ENCODE results near the gene FLOT2.

FLOT2 gene

DNA sequence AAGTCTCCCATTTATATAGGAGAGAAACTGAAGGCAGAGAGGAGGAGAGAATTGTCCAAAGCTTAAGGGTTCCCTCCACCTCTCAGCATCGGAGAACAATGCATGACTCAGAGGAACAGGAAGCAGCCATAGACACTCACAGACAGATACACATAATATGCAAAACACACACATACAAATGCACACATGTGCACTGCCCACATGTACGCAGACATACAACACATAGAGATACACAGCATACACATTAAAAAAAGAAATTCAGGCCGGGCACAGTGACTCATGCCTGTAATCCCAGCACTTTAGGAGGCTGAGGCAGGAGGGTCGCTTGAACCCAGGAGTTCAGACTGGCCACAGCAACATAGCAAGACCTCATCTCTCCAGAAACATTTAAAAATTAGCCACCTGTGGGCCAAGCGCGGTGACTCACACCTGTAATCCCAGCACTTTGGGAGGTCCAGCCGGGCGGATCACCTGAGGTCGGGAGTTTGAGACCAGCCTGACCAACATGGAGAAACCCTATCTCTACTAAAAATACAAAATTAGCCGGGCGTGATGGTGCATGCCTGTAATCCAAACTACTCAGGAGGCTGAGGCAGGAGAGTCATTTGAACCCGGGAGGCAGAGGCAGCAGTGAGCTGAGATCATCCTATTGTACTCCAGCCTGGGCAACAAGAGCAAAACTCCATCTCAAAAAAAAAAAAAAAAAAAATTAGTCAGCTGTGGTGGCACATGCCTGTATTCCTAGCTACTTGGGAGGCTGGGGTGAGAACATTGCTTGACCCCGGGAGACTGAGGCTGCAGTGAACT lies 31.4 kb downstream of the FLOT2 start:
- DNase-seq = no peak
- TF ChIP-seq, protein P1, sequence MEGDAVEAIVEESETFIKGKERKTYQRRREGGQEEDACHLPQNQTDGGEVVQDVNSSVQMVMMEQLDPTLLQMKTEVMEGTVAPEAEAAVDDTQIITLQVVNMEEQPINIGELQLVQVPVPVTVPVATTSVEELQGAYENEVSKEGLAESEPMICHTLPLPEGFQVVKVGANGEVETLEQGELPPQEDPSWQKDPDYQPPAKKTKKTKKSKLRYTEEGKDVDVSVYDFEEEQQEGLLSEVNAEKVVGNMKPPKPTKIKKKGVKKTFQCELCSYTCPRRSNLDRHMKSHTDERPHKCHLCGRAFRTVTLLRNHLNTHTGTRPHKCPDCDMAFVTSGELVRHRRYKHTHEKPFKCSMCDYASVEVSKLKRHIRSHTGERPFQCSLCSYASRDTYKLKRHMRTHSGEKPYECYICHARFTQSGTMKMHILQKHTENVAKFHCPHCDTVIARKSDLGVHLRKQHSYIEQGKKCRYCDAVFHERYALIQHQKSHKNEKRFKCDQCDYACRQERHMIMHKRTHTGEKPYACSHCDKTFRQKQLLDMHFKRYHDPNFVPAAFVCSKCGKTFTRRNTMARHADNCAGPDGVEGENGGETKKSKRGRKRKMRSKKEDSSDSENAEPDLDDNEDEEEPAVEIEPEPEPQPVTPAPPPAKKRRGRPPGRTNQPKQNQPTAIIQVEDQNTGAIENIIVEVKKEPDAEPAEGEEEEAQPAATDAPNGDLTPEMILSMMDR (IDR thresholded peaks at IDR 0.05) = no peak
- no peaks in the 10 kb centered on the region for H3K4me1 ChIP-seq
- H3K27me3 ChIP-seq = no peaks in the 10 kb centered on the region
- no peak overlapping the region for H3K4me3 ChIP-seq
- intact Hi-C loops (cut with DNase I; ENCODE audit: low total_unique reads) = no loop called here
- peaks cover 0 to 18% (median 5%) of the 10 kb centered on the region in 3 donors for H3K36me3 ChIP-seq
- no peaks in the 10 kb centered on the region for H3K9me3 ChIP-seq
- H3K27ac ChIP-seq = no peak overlapping the region

DNA sequence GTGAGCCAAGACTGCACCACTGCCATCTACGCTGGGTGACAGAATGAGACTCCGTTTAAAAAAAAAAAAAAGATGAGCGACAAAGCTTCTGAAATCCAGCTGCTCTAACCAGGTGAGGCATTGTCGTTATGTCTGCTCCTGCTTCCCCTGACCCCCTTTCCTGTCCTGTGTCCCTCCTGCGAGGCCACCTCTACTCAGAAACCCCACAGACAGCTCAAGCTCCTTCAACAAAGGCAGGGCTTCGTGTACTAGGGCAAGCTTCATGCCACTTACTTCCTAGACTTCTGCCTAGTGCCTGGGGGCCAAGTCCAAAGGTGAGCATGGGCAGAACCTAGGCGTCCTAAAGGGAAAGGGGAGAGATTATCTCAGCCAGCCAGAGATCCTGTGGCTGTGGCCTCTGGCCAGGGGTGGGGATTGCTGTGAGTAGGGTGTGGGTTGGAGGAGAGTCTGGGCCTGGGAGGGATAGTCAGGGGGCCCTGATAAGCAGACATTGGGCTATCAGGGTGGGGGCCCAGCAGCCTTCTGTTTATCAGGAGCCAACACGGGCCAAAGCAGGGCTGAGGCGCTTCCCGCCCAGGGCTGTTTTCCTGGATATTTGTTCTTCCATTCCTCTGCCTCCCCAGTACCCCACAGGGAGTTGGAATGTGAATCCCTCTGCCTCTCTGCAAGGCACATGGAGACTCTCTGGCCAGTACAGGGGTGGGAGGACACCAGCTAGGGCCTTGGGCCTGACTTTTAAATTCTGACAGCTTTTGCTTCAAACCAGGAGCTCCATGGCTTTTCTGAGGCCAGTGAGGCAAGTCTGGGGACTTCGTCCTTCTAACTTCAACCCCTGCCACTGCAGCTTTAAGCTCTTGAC lies 32.3 kb downstream of the FLOT2 start:
- DNase-seq = no peak
- H3K9me3 ChIP-seq = no peaks in the 10 kb centered on the region
- no peak overlapping the region for H3K27ac ChIP-seq
- no peak overlapping the region for H3K4me3 ChIP-seq
- peaks cover 3 to 27% (median 13%) of the 10 kb centered on the region in 3 donors for H3K36me3 ChIP-seq
- no peaks in the 10 kb centered on the region for H3K27me3 ChIP-seq
- intact Hi-C loops (cut with DNase I; ENCODE audit: low total_unique reads) = no loop called here
- TF ChIP-seq, protein P1 (IDR thresholded peaks at IDR 0.05) = no peak
- H3K4me1 ChIP-seq = no peaks in the 10 kb centered on the region

DNA sequence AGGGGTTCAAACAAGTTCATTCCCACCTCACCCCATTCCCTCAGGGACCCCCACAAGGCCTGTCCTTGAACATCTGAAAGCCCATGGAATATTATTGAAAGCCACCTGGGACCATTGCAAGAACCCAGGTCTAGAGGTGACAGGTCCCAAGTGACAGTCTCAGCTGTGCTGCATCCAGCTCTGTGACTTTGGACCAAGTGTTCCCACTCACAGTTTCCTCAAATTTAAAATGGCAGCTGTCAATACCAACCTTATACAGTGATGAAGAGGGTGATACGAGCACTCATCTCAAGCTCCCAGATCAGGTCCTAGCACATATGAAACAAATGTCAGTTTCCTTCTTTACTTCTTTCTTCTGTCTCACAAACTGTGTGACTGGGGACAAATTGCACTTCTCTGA lies 33.6 kb downstream of the FLOT2 start:
- intact Hi-C loops (cut with DNase I; ENCODE audit: low total_unique reads) = no loop called here

DNA sequence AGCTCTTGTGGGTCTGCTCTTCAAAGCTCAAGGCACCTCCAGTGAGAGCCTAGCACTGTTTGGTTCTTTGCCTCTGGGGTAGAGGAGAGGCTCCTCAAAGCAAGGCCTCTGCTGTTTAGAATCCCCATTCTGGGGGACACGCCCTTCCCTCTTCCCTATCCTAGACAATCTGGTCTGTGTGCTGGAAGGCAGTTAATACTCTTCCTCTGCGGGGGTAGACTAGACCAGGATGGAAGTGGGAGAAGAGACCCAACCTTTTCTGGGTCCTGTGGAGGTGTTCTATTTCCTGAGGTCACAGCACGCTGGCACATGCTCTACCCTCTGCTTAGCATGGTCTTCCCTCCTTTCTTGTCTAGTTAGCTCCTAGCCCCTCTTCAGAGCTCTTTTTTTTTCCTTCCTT lies 35.0 kb downstream of the FLOT2 start:
- intact Hi-C loops (cut with DNase I; ENCODE audit: low total_unique reads) = no loop called here
- TF ChIP-seq, protein P1 (IDR thresholded peaks at IDR 0.05) = no peak
- H3K4me1 ChIP-seq = no peaks in the 10 kb centered on the region
- H3K27me3 ChIP-seq = no peaks in the 10 kb centered on the region
- no peak overlapping the region for H3K27ac ChIP-seq
- H3K9me3 ChIP-seq = no peaks in the 10 kb centered on the region
- no peak for DNase-seq
- no peak overlapping the region for H3K4me3 ChIP-seq
- H3K36me3 ChIP-seq = peaks cover 27 to 54% (median 38%) of the 10 kb centered on the region in 3 donors

More for the DNA sequence above, 33.6 kb downstream of the FLOT2 start:
- Histone ChIP-seq H3K27me3 (no peaks in the 10 kb centered on the region), H3K9me3 (no peaks in the 10 kb centered on the region), H3K36me3 (peaks cover 14 to 40% (median 24%) of the 10 kb centered on the region in 3 donors), H3K27ac (no peak overlapping the region), H3K4me1 (no peaks in the 10 kb centered on the region), H3K4me3 (no peak overlapping the region)
- DNase-seq = no peak
- TF ChIP-seq, protein P1 (IDR thresholded peaks at IDR 0.05) = no peak

DNA sequence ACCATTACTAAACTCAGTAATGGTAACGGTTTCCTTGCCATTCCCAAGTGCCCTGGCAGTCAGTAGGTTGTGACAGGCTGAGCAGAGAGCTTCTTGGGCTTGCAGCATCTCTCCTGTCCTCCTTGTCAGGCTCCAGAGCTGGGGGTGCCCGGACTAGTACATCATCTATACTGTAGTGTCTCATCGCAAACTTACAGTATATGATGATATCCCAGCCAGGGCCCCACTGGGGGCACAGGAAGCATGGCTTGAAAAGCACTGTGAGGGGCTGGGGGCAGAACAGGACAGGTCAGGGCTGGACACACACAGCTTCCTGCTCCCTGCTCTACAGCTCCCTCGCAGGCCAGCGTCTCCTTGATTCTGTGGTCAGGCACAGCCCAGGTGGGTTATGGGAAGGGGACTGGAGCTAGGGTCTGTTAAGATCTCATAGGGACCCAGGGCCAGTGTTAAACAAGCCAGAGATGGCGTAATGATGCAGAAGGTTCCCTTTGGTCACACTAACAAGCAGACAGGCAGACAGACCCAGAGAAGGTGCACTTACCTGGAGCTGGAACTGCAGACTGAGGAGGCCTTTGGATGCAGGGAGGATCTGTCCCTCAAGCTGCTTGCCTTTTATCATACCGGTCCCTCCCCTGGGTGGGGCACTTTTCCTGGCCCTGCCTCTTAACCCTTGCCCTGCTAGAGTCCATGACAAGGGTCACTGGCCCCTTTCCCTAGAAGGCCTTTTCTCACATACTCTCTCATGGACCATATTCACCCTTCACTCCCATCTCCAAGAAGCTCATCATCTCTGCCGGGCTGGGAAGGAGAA lies 35.9 kb downstream of the FLOT2 start:
- no peaks in the 10 kb centered on the region for H3K4me1 ChIP-seq
- intact Hi-C loops (cut with DNase I; ENCODE audit: low total_unique reads) = no loop called here
- TF ChIP-seq, protein P1 (IDR thresholded peaks at IDR 0.05) = no peak
- no peak overlapping the region for H3K27ac ChIP-seq
- H3K36me3 ChIP-seq = peaks cover 27 to 63% (median 46%) of the 10 kb centered on the region in 3 donors
- H3K4me3 ChIP-seq = no peak overlapping the region
- H3K27me3 ChIP-seq = no peaks in the 10 kb centered on the region
- no peaks in the 10 kb centered on the region for H3K9me3 ChIP-seq
- DNase-seq = no peak

Data from tibial artery (tissue), 4 donors.